Measurements from ENCODE around the gene CARD14.
A peak's percentile ranks its signal among the peaks of the same experiment; 100 is the strongest.
"Not testable (repeated sequence)": the region's sequence is repeated elsewhere in the genome, so short reads cannot be mapped to it uniquely, and the experiment has no call there.

CARD14 gene

DNA sequence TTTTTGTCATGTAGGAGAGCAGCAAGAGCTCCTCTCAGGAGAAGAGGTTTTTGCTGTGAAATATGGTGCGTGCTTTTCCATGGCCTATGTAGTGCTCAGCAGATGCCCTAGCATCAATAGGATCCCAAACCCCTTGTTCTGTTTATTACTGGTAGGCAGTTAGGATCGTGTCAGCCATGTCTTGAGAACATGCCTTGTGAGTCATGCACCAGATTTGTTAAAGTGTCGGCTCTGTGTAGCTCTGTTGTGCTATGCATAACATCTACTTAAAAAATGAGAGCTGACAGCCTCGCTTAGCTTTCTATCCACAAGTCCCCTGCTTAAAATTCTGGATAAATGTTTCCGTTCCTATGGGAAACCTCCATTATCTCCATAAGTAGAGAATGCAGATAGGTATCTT lies 18.5 kb upstream of the CARD14 start:
- DNase-seq (ENCODE audit: low read depth) = no peak
- TF ChIP-seq CTCF (IDR thresholded peaks at IDR 0.05; ENCODE audit: insufficient read depth, low read depth, low read length, missing control alignments) = no peak
- no peak overlapping the region for H3K4me3 ChIP-seq (ENCODE audit: low read depth, low read length)

- TF ChIP-seq CTCF (IDR thresholded peaks at IDR 0.05; ENCODE audit: insufficient read depth, low read depth, low read length, missing control alignments) = no peak
- no peak overlapping the region for H3K4me3 ChIP-seq (ENCODE audit: low read depth, low read length)
- no peak for DNase-seq (ENCODE audit: low read depth)
Observed at GRCh38 chr17:80152081-80152702, 17.6 kb upstream of the CARD14 start.

DNA sequence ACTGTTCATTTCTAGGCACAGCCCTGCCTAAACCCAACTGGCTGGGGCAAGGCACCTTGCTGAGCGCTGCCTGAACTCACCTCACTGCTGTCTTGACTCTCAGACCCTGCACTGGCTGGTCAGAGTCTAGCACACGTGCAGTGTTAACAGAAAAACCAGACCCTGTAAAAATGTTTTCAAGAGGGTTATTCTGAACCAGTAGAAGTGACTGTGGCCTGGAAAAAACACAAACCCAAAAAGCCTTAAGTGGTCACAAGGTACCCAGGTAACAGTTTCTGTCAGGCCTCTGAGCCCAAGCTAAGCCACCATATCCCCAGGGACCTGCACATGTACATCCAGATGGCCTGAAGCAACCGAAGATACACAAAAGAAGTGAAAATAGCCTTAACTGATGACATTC lies 16.8 kb upstream of the CARD14 start:
- H3K4me3 ChIP-seq (ENCODE audit: low read depth, low read length) = no peak overlapping the region
- peak; percentile 86 for DNase-seq (ENCODE audit: low read depth)
- TF ChIP-seq CTCF (IDR thresholded peaks at IDR 0.05; ENCODE audit: insufficient read depth, low read depth, low read length, missing control alignments) = no peak

DNA sequence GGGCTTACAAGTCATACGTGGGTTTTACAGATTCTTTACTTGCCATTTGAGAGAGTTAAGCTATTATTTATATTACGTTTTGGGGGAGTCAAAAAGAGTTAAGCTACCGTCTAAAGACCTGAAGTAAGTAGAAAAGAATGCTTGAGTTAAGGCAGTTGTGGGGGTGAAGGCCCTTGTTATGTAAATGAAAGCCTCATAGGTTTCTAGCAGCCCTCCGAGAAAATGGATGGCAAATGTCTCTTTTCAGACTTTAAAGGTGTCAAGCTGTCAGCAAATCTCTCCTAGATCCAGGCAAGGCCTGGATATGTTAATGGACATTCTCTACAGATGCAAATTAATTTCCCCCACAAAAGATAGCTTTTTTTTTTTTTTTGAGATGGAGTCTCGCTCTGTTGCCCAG lies 15.7 kb upstream of the CARD14 start:
- no peak for TF ChIP-seq CTCF (IDR thresholded peaks at IDR 0.05; ENCODE audit: insufficient read depth, low read depth, low read length, missing control alignments)
- H3K4me3 ChIP-seq (ENCODE audit: low read depth, low read length) = no peak overlapping the region
- DNase-seq (ENCODE audit: low read depth) = no peak

GRCh38 chr17:80155600-80155999 lies 14.2 kb upstream of the CARD14 start:
- H3K4me3 ChIP-seq (ENCODE audit: low read depth, low read length); DNase-seq (ENCODE audit: low read depth): not testable (repeated sequence)

DNA sequence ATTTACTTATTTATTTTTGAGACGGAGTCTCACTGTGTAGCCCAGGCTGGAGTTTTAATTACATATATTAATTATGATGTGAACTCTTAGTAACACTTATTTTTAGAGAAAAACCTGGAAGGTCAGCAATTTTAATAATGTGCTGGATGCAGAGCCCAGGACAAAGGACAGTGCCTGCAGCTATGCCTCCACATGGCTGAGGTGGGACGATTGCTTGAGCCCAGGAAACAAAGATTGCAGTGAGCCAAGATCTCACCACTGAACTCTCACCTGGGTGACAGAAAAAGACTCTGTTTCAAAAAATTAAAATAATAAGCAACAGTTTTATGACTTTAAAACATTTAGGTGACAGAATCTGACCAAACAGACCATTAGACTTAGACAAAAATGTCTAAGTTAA lies 11.0 kb upstream of the CARD14 start:
- H3K4me3 ChIP-seq (ENCODE audit: low read depth, low read length) = no peak overlapping the region
- no peak for DNase-seq (ENCODE audit: low read depth)
- TF ChIP-seq CTCF (IDR thresholded peaks at IDR 0.05; ENCODE audit: insufficient read depth, low read depth, low read length, missing control alignments) = no peak

- no peak for TF ChIP-seq CTCF (IDR thresholded peaks at IDR 0.05; ENCODE audit: insufficient read depth, low read depth, low read length, missing control alignments)
- no peak overlapping the region for H3K4me3 ChIP-seq (ENCODE audit: low read depth, low read length)
- DNase-seq (ENCODE audit: low read depth) = no peak
Observed at GRCh38 chr17:80160536-80160935, 9.3 kb upstream of the CARD14 start.
